GM12878 (cell line): ENCODE results near the gene C1QBP. TPM values are rescaled to one million over a fixed set of nuclear protein-coding genes. Genes with fewer than 3 reads are reported as not detected.
A peak's percentile ranks its signal among the peaks of the same experiment; 100 is the strongest.

ENCODE experiments used
- ASH2L ChIP-seq: fragments of 300-600, 200-600 bp; sonication (generic); IDR thresholded peaks from 2 replicates; pipeline ENCODE4 v1.6.1; 2017; ENCODE audit warnings: low read depth, mild to moderate bottlenecking, borderline replicate concordance
- CBFB ChIP-seq: IDR thresholded peaks from 2 replicates; pipeline ENCODE4 v1.6.1; 2016; ENCODE audit warnings: antibody characterized with exemption, low read depth
- CBX5 ChIP-seq: sonication (generic); IDR thresholded peaks from 2 replicates; pipeline ENCODE4 v1.6.1; 2016; ENCODE audit warnings: low read depth, moderate library complexity, mild to moderate bottlenecking, inconsistent platforms
- CHD2 ChIP-seq: IDR thresholded peaks from 2 replicates; pipeline ENCODE4 v1.6.1; 2011; ENCODE audit warnings: low read depth, low read length, improper control_type of control experiment, borderline replicate concordance
- HDAC6 ChIP-seq: fragments of 200-600 bp; sonication (generic); IDR thresholded peaks from one replicate; pipeline ENCODE4 v1.8.0; 2017; ENCODE audit warnings: antibody characterized with exemption; ENCODE audit not compliant: unreplicated experiment
- IRF4 ChIP-seq: IDR thresholded peaks from 2 replicates; pipeline ENCODE4 v1.6.1; 2011; ENCODE audit warnings: low read depth, low read length
- RBBP5 ChIP-seq: fragments of 200-600 bp; sonication (generic); conservative IDR thresholded peaks from 2 replicates; pipeline ENCODE4 v1.6.1; 2016
- SREBF1 ChIP-seq: IDR thresholded peaks from 2 replicates; pipeline ENCODE4 v1.6.1; 2012; ENCODE audit warnings: mild to moderate bottlenecking, low read length
- STAT3 ChIP-seq: IDR thresholded peaks from 2 replicates; pipeline ENCODE4 v1.6.1; 2011; ENCODE audit warnings: low read depth, low read length, improper control_type of control experiment
- YY1 ChIP-seq: IDR thresholded peaks from 2 replicates; pipeline ENCODE4 v1.6.1; 2011; ENCODE audit warnings: low read depth, mild to moderate bottlenecking, low read length
- ZNF622 ChIP-seq: fragments of 450-650 bp; IDR thresholded peaks from 2 replicates; pipeline ENCODE4 v1.6.1; 2017; ENCODE audit warnings: mild to moderate bottlenecking, inconsistent platforms
- polyA plus RNA-seq, 11 experiments: library from polyadenylated mRNA; depleted of rRNA in 4 of 11; unstranded in 6 of 11; stranded (reverse) in 5 of 11; fragments of >200 nt; fragmentation: Nextera tagmentation in 4 of 11; fragmentation: Illumina TruSeq in 1 of 11; extraction: Ambion mirVana in 4 of 11; extraction: Trizol in 1 of 11; gene quantifications; 1 replicate in 1 of 11; 2 replicates in 10 of 11; pipeline versions ENCODE4 v1.2.1 to v1.2.3, GENCODE V29; 2011 to 2016; ENCODE audit warnings: inconsistent platforms in 2 of 11, missing spikeins in 2 of 11, low read depth in 1 of 11
- total RNA-seq, 4 experiments: library from RNA; depleted of rRNA in 3 of 4; stranded (reverse); fragments of >200 nt in 3 of 4; fragmentation: Illumina TruSeq in 1 of 4; extraction: Trizol in 1 of 4; gene quantifications; 2 replicates each; pipeline versions ENCODE4 v1.2.1 to v1.2.3, GENCODE V29; 2013 to 2021
- TF ChIP-seq, protein P1 (sequence below): fragments of 450-650 bp; formaldehyde crosslinking; IDR thresholded peaks from 2 replicates; pipeline ENCODE4 v1.4.0; 2022; ENCODE audit warnings: mild to moderate bottlenecking, moderate library complexity
- TF ChIP-seq, protein P2 (sequence below): fragments of 150-350 bp; IDR thresholded peaks from 2 replicates; pipeline ENCODE4 v1.6.1; 2016; ENCODE audit warnings: low read depth, low read length
- TF ChIP-seq, protein P3 (sequence below): IDR thresholded peaks from 2 replicates; pipeline ENCODE4 v1.6.1; 2012; ENCODE audit warnings: mild to moderate bottlenecking, low read depth, low read length
- TF ChIP-seq, protein P4 (sequence below): fragments of 450-650 bp; IDR thresholded peaks from 2 replicates; pipeline ENCODE4 v1.6.1; 2017; ENCODE audit warnings: mild to moderate bottlenecking, low read depth, inconsistent platforms; ENCODE audit not compliant: poor library complexity, severe bottlenecking

C1QBP gene
- total and polyA plus RNA-seq, 10 of the 15 experiments (the other 5 are each of a cell fraction or from before 2014, with no cell fraction given), result 124 to 989 (median 429) TPM

DNA sequence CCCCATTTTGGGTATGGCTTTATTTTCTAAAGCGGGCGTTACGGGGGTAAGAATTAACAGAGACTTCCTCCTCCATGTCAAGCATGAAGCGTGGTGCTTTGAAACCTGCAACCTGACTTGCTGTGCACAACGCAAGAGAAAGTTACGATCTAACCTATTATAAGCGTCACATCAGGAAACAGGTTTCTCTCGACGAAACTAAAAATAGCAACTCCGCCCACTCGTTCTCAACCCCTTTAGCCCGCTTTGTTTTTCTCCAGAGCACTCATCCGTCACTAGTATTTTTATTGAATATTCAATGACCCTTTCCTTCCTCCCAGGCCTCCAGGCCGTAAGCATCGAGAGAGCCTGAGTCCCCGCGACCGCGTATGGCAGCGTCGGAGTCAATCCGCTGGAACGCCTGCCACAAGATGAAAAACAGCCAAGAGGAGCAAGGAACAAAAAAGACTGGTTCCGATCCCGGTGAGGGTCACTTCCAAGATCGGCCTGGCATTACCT lies 20.0 kb downstream of the C1QBP start (continued):
- TF ChIP-seq, protein P1, sequence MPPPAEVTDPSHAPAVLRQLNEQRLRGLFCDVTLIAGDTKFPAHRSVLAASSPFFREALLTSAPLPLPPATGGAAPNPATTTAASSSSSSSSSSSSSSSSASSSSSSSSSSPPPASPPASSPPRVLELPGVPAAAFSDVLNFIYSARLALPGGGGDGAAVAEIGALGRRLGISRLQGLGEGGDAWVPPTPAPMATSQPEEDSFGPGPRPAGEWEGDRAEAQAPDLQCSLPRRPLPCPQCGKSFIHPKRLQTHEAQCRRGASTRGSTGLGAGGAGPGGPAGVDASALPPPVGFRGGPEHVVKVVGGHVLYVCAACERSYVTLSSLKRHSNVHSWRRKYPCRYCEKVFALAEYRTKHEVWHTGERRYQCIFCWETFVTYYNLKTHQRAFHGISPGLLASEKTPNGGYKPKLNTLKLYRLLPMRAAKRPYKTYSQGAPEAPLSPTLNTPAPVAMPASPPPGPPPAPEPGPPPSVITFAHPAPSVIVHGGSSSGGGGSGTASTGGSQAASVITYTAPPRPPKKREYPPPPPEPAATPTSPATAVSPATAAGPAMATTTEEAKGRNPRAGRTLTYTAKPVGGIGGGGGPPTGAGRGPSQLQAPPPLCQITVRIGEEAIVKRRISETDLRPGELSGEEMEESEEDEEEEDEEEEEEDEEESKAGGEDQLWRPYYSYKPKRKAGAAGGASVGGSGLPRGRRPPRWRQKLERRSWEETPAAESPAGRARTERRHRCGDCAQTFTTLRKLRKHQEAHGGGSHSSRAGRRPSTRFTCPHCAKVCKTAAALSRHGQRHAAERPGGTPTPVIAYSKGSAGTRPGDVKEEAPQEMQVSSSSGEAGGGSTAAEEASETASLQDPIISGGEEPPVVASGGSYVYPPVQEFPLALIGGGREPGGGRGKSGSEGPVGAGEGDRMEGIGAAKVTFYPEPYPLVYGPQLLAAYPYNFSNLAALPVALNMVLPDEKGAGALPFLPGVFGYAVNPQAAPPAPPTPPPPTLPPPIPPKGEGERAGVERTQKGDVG (CRISPR knock-in tag), result no peak
- TF ChIP-seq CBFB, result peak; percentile 40; the same call in 1 of the 2 replicates
- TF ChIP-seq, protein P2, sequence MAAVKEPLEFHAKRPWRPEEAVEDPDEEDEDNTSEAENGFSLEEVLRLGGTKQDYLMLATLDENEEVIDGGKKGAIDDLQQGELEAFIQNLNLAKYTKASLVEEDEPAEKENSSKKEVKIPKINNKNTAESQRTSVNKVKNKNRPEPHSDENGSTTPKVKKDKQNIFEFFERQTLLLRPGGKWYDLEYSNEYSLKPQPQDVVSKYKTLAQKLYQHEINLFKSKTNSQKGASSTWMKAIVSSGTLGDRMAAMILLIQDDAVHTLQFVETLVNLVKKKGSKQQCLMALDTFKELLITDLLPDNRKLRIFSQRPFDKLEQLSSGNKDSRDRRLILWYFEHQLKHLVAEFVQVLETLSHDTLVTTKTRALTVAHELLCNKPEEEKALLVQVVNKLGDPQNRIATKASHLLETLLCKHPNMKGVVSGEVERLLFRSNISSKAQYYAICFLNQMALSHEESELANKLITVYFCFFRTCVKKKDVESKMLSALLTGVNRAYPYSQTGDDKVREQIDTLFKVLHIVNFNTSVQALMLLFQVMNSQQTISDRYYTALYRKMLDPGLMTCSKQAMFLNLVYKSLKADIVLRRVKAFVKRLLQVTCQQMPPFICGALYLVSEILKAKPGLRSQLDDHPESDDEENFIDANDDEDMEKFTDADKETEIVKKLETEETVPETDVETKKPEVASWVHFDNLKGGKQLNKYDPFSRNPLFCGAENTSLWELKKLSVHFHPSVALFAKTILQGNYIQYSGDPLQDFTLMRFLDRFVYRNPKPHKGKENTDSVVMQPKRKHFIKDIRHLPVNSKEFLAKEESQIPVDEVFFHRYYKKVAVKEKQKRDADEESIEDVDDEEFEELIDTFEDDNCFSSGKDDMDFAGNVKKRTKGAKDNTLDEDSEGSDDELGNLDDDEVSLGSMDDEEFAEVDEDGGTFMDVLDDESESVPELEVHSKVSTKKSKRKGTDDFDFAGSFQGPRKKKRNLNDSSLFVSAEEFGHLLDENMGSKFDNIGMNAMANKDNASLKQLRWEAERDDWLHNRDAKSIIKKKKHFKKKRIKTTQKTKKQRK, result no peak
- TF ChIP-seq CHD2, result peak; percentile 58; the same call in 1 of the 2 replicates
- no peak for TF ChIP-seq SREBF1
- TF ChIP-seq RBBP5, result no peak; the same call in 1 of the 2 replicates
- TF ChIP-seq YY1, result no peak
- TF ChIP-seq HDAC6, result no peak
- TF ChIP-seq ZNF622, result no peak
- TF ChIP-seq, protein P3, sequence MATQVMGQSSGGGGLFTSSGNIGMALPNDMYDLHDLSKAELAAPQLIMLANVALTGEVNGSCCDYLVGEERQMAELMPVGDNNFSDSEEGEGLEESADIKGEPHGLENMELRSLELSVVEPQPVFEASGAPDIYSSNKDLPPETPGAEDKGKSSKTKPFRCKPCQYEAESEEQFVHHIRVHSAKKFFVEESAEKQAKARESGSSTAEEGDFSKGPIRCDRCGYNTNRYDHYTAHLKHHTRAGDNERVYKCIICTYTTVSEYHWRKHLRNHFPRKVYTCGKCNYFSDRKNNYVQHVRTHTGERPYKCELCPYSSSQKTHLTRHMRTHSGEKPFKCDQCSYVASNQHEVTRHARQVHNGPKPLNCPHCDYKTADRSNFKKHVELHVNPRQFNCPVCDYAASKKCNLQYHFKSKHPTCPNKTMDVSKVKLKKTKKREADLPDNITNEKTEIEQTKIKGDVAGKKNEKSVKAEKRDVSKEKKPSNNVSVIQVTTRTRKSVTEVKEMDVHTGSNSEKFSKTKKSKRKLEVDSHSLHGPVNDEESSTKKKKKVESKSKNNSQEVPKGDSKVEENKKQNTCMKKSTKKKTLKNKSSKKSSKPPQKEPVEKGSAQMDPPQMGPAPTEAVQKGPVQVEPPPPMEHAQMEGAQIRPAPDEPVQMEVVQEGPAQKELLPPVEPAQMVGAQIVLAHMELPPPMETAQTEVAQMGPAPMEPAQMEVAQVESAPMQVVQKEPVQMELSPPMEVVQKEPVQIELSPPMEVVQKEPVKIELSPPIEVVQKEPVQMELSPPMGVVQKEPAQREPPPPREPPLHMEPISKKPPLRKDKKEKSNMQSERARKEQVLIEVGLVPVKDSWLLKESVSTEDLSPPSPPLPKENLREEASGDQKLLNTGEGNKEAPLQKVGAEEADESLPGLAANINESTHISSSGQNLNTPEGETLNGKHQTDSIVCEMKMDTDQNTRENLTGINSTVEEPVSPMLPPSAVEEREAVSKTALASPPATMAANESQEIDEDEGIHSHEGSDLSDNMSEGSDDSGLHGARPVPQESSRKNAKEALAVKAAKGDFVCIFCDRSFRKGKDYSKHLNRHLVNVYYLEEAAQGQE, result no peak
- TF ChIP-seq IRF4, result 0 out of 2 replicates have a peak, but pooled peaks have one; percentile 47
- no peak for TF ChIP-seq STAT3
- no peak for TF ChIP-seq CBX5
- TF ChIP-seq ASH2L, result no peak
- TF ChIP-seq, protein P4, sequence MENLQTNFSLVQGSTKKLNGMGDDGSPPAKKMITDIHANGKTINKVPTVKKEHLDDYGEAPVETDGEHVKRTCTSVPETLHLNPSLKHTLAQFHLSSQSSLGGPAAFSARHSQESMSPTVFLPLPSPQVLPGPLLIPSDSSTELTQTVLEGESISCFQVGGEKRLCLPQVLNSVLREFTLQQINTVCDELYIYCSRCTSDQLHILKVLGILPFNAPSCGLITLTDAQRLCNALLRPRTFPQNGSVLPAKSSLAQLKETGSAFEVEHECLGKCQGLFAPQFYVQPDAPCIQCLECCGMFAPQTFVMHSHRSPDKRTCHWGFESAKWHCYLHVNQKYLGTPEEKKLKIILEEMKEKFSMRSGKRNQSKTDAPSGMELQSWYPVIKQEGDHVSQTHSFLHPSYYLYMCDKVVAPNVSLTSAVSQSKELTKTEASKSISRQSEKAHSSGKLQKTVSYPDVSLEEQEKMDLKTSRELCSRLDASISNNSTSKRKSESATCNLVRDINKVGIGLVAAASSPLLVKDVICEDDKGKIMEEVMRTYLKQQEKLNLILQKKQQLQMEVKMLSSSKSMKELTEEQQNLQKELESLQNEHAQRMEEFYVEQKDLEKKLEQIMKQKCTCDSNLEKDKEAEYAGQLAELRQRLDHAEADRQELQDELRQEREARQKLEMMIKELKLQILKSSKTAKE, result no peak
